Activated CD4-positive, alpha-beta T cell treated with anti-CD3 and anti-CD28 coated beads, Interleukin-2, amount 50 U/mL, for 24 hours (primary cell): ENCODE results near the gene RBM34.
A peak's percentile ranks its signal among the peaks of the same experiment; 100 is the strongest.
"Not testable (repeated sequence)": the region's sequence is repeated elsewhere in the genome, so short reads cannot be mapped to it uniquely, and the experiment has no call there.

Experiments
- DNase-seq, 2 donors: peaks; one replicate each; pipeline ENCODE4 v3.0.0-alpha.2; 2020; ENCODE audit warnings: low read depth in 1 of 2, low spot score in 1 of 2

Gene RBM34

GRCh38 chr1:235113183-235113917, 47.7 kb downstream of the RBM34 start:
- no peak for DNase-seq

- DNase-seq: no peak
Observed at GRCh38 chr1:235112297-235113182, 48.5 kb downstream of the RBM34 start.

GRCh38 chr1:235111107-235111506, 49.9 kb downstream of the RBM34 start:
- no peak for DNase-seq

GRCh38 chr1:235108876-235109275, 52.2 kb downstream of the RBM34 start:
- no peak for DNase-seq

- no peak for DNase-seq
Observed at GRCh38 chr1:235108185-235108593, 52.9 kb downstream of the RBM34 start.

GRCh38 chr1:235107368-235108184, 53.5 kb downstream of the RBM34 start:
- DNase-seq: no peak

- DNase-seq: no peak
Observed at GRCh38 chr1:235106457-235106856, 54.6 kb downstream of the RBM34 start.

- no peak for DNase-seq
Observed at GRCh38 chr1:235105051-235106043, 55.7 kb downstream of the RBM34 start.

GRCh38 chr1:235102993-235103411, 58.0 kb downstream of the RBM34 start:
- no peak for DNase-seq

- no peak for DNase-seq
Observed at GRCh38 chr1:235102259-235102582, 58.8 kb downstream of the RBM34 start.

GRCh38 chr1:235101558-235102258, 59.3 kb downstream of the RBM34 start:
- DNase-seq: no peak

- DNase-seq: no peak
Observed at GRCh38 chr1:235100194-235100772, 60.8 kb downstream of the RBM34 start.

- DNase-seq: no peak
Observed at GRCh38 chr1:235098991-235099390, 62.1 kb downstream of the RBM34 start.

- no peak for DNase-seq
Observed at GRCh38 chr1:235098547-235098946, 62.5 kb downstream of the RBM34 start.

- DNase-seq: not testable (repeated sequence)
Observed at GRCh38 chr1:235097501-235097900, 63.5 kb downstream of the RBM34 start.

GRCh38 chr1:235095938-235096562, 65.0 kb downstream of the RBM34 start:
- no peak for DNase-seq

GRCh38 chr1:235093696-235094592, 67.1 kb downstream of the RBM34 start:
- peak; percentile 75 to 78 for DNase-seq
